Calu3 (cell line): ENCODE data around the gene CLOCK. TPM values are rescaled to one million over a fixed set of nuclear protein-coding genes. Genes with fewer than 3 reads are reported as not detected.

Source experiments
- BruUV-seq: library from RNA; stranded (reverse); fragments of 400-500 nt; replicated peaks from 2 replicates; lab custom pipeline; 2021; lab: Mats Ljungman, UMichigan
- CTCF ChIA-PET: fragments of 300-600 bp; sonication (Branson Sonifier 250); formaldehyde crosslinking; loops from one replicate; lab custom pipeline; 2022; ENCODE audit warnings: antibody characterized with exemption; lab: Charles Lee
- DNase-seq: peaks from one replicate; pipeline ENCODE4 v3.0.0; 2022
- H3K27ac Mint-ChIP-seq: one replicate; pipeline ENCODE4 v1.8.0; 2022; ENCODE audit warnings: mixed read lengths; ENCODE audit not compliant: unreplicated experiment
- H3K27me3 Mint-ChIP-seq: one replicate; pipeline ENCODE4 v1.8.0; 2022; ENCODE audit warnings: mixed read lengths; ENCODE audit not compliant: unreplicated experiment
- H3K36me3 Mint-ChIP-seq: one replicate; pipeline ENCODE4 v1.8.0; 2022; ENCODE audit warnings: mild to moderate bottlenecking, moderate library complexity, mixed read lengths; ENCODE audit not compliant: insufficient read depth, unreplicated experiment
- H3K4me1 Mint-ChIP-seq: one replicate; pipeline ENCODE4 v1.8.0; 2022; ENCODE audit warnings: mild to moderate bottlenecking, low read depth, mixed read lengths; ENCODE audit not compliant: unreplicated experiment
- H3K4me3 Mint-ChIP-seq: one replicate; pipeline ENCODE4 v1.8.0; 2022; ENCODE audit warnings: mild to moderate bottlenecking, low read depth, moderate library complexity, mixed read lengths; ENCODE audit not compliant: unreplicated experiment
- H3K9me3 Mint-ChIP-seq: one replicate; pipeline ENCODE4 v1.8.0; 2022; ENCODE audit warnings: low read depth, mixed read lengths; ENCODE audit not compliant: unreplicated experiment
- CTCF ChIP-seq: fragments of 200-600 bp; IDR thresholded peaks from one replicate; pipeline ENCODE4 v1.8.0; 2022; ENCODE audit warnings: antibody characterized with exemption; ENCODE audit not compliant: unreplicated experiment
- intact Hi-C: fragments of 100-400 bp; cut with micrococcal nuclease; formaldehyde crosslinking; loops from one replicate; pipeline ENCODE4 v1.10.0; 2022; ENCODE audit not compliant: unreplicated experiment
- total RNA-seq: library from RNA; stranded (reverse); gene quantifications from 2 replicates; pipeline ENCODE4 v1.2.3, GENCODE V29; 2022

The CLOCK gene
- total RNA-seq, 1 experiment from 2014 or later = 16.2 TPM

GRCh38 chr4:55510685-55511084 is 36.0 kb downstream of the CLOCK start:
- Mint-ChIP-seq H3K9me3 (no peaks in the 10 kb centered on the region), H3K27ac (no peak overlapping the region), H3K36me3 (no peaks in the 10 kb centered on the region), H3K4me3 (no peak overlapping the region), H3K27me3 (no peaks in the 10 kb centered on the region), H3K4me1 (no peaks in the 10 kb centered on the region)
- no TSS peak for BruUV-seq
- CTCF ChIA-PET = no interaction called here
- TF ChIP-seq CTCF = no peak
- intact Hi-C loops = no loop called here
- DNase-seq = no peak

- no TSS peak for BruUV-seq
- intact Hi-C loops = no loop called here
- CTCF ChIA-PET = no interaction called here
Measured at GRCh38 chr4:55509266-55509665, 37.4 kb downstream of the CLOCK start.

GRCh38 chr4:55507612-55508011 is 39.1 kb downstream of the CLOCK start:
- no TSS peak for BruUV-seq
- Mint-ChIP-seq H3K36me3 (no peaks in the 10 kb centered on the region), H3K27ac (no peak overlapping the region), H3K4me1 (no peaks in the 10 kb centered on the region), H3K4me3 (no peak overlapping the region), H3K9me3 (no peaks in the 10 kb centered on the region), H3K27me3 (no peaks in the 10 kb centered on the region)
- DNase-seq = no peak
- CTCF ChIA-PET = no interaction called here
- intact Hi-C loops = no loop called here
- TF ChIP-seq CTCF = no peak

More at GRCh38 chr4:55509266-55509665, 37.4 kb downstream of the CLOCK start:
- H3K9me3 Mint-ChIP-seq = no peaks in the 10 kb centered on the region
- no peak overlapping the region for H3K4me3 Mint-ChIP-seq
- H3K27me3 Mint-ChIP-seq = no peaks in the 10 kb centered on the region
- H3K36me3 Mint-ChIP-seq = no peaks in the 10 kb centered on the region
- no peak overlapping the region for H3K27ac Mint-ChIP-seq
- no peak for DNase-seq
- TF ChIP-seq CTCF = no peak
- no peaks in the 10 kb centered on the region for H3K4me1 Mint-ChIP-seq

GRCh38 chr4:55503169-55503568 is 43.5 kb downstream of the CLOCK start:
- intact Hi-C loops = no loop called here
- Mint-ChIP-seq H3K4me3 (no peak overlapping the region), H3K27ac (no peak overlapping the region), H3K9me3 (no peaks in the 10 kb centered on the region), H3K36me3 (no peaks in the 10 kb centered on the region), H3K27me3 (no peaks in the 10 kb centered on the region), H3K4me1 (no peaks in the 10 kb centered on the region)
- DNase-seq = no peak
- no peak for TF ChIP-seq CTCF
- CTCF ChIA-PET = no interaction called here
- no TSS peak for BruUV-seq

GRCh38 chr4:55500072-55500471 is 46.6 kb downstream of the CLOCK start:
- CTCF ChIA-PET = no interaction called here
- peaks cover 7% of the 10 kb centered on the region for H3K4me1 Mint-ChIP-seq
- TF ChIP-seq CTCF = no peak
- intact Hi-C loops = no loop called here
- H3K36me3 Mint-ChIP-seq = no peaks in the 10 kb centered on the region
- DNase-seq = no peak
- no peak overlapping the region for H3K27ac Mint-ChIP-seq
- H3K9me3 Mint-ChIP-seq = peaks cover 2% of the 10 kb centered on the region
- no peak overlapping the region for H3K4me3 Mint-ChIP-seq
- no TSS peak for BruUV-seq
- no peaks in the 10 kb centered on the region for H3K27me3 Mint-ChIP-seq
